Activated CD4-positive, alpha-beta T cell treated with anti-CD3 and anti-CD28 coated beads, Interleukin-2, amount 50 U/mL, for 4 hours (primary cell): ENCODE data around the gene ZNF79.

Source experiments
- DNase-seq, 2 experiments: peaks; one replicate each; pipeline ENCODE4 v3.0.0-alpha.2; 2020

ZNF79 gene

DNA sequence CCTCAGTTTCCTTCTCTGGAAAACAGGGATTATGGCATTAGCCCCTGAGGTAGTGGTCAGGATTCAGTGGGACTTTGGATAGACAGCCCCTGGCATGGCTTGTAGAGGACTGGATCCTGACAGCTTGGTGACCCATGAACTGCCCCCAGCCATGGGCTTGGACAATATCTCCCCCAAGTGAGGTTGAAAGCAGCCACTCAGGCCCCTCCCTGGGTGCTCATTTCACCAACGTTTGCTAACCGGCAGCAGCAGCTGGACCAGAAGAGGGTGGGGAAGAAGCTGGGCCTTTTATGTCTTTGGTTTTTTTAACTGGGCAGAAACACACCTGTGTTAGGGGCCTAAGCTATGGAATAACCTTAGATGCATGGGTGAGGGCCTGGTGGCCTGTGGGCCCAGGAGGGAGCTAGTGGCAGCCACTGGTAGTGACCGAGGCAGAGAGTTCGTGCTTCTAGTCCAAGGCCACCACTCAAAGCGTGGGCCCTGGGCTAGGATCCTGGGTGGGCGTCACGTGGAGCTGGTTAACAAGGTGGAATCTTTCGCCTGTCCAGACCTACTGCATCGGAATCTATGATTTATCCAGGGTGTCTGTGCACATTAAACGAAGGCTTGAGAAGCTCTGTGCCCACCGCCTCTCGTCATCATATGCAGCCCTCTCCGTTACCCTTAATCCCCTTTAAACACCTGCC lies 25.3 kb upstream of the ZNF79 start:
- no peak for DNase-seq

DNA sequence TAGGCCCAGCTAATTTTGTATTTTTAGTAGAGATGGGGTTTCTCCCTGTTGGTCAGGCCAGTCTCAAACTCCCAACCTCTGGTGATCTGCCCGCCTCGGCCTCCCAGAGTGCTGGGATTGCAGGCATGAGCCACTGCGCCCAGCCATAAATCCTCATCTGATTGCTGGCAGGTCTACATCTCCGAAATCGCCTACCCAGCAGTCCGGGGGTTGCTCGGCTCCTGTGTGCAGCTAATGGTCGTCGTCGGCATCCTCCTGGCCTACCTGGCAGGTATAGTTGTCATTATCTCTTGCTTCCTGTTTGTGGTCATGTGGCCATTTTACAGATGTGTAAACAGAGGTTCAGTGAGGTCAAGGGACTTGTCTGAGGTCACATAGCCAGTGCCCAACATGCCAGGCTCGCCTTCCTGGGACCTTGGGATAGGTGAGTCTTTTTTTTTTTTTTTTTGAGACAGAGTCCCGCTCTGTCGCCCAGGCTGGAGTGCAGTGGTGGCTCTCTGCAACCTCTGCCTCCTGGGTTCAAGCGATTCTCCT lies 24.4 kb upstream of the ZNF79 start:
- no peak for DNase-seq

DNA sequence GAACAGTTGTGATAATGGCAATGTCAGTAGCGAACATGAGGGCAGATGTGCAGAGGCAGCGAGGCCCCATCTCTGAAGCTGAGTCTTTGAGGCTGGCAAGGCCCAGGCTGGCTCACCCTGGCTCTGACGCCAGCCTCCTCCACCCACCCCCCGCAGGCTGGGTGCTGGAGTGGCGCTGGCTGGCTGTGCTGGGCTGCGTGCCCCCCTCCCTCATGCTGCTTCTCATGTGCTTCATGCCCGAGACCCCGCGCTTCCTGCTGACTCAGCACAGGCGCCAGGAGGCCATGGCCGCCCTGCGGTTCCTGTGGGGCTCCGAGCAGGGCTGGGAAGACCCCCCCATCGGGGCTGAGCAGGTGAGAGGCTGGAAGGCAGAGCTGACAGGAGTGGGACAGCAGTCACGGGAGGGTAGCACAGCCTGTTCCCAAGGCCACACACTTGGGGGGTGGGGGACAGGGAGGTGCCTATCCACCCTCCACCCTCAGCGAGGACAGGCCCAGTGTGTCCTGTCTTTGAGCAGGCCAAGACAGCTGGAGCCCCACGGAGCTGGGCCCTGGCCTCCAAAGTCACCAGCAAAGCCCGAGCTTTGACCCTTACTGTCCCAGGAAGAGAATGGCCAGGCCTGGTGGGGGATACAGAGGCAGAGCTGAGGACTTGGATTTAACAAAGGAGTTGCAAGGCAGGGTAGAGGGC lies 21.6 kb upstream of the ZNF79 start:
- DNase-seq, result no peak

DNA sequence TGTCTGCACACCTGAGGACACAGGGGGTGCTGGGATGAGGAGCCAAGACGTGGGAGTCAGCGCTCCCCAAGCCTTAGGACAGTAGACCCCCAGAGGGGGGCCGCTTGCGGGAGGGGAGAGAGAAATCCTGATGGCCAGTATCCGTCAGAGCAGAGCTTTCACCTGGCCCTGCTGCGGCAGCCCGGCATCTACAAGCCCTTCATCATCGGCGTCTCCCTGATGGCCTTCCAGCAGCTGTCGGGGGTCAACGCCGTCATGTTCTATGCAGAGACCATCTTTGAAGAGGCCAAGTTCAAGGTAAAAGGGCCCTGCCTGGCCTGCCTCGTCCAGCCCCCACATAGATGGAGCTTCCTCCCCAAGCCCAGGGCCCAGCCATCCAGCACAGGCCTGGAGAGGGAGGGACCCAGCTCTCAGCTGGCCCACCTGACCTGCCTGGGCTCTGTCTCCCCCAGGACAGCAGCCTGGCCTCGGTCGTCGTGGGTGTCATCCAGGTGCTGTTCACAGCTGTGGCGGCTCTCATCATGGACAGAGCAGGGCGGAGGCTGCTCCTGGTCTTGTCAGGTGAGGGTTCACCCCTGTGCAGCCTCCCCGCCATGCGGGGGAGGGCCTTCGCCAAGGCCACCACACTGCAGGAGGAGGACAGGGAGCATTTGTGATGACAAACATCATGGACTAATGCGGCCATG lies 20.5 kb upstream of the ZNF79 start:
- DNase-seq, result no peak

DNA sequence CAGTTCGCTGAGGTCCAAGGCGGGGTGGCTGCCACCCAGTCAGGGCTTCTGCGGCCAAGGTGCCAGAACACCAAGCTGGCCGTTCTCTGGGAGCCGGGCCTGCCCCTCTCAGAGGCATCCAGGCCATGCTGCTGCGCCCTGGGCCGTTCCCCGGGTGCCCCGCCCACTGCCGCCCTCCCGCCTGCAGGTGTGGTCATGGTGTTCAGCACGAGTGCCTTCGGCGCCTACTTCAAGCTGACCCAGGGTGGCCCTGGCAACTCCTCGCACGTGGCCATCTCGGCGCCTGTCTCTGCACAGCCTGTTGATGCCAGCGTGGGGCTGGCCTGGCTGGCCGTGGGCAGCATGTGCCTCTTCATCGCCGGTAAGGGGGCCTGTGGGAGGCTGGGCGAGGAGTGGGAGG lies 19.6 kb upstream of the ZNF79 start:
- no peak for DNase-seq

DNA sequence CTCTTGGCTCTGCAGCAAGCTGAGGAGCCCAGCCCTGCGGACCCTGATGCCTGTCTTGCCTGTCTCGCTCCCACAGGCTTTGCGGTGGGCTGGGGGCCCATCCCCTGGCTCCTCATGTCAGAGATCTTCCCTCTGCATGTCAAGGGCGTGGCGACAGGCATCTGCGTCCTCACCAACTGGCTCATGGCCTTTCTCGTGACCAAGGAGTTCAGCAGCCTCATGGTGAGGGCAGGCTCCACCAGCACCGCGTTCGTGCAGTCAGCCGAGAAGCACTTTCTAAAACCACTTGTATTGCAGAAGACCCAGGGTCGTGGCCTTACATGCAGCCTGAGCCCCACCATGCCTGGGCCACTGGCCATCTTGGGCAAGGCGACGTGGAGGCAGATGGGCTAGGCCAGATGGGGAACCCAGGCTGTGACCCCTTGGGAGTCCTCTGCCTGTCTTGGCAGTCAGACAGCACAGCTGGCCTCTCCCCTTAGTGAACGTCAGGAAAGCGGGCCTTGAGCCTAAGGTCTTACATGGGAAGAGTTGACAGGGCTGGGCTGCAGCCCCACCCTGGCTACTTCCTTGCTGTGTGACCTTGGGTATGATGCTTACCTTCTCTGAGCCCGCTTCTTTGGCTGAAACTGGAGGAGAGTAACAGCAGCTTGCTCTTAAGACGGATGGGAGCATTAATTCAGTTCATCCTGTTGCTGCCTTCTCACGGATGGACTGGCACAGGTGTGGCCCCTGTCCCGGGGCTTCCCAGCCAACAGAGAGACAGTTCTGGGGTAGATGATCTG lies 18.6 kb upstream of the ZNF79 start:
- no peak for DNase-seq

DNA sequence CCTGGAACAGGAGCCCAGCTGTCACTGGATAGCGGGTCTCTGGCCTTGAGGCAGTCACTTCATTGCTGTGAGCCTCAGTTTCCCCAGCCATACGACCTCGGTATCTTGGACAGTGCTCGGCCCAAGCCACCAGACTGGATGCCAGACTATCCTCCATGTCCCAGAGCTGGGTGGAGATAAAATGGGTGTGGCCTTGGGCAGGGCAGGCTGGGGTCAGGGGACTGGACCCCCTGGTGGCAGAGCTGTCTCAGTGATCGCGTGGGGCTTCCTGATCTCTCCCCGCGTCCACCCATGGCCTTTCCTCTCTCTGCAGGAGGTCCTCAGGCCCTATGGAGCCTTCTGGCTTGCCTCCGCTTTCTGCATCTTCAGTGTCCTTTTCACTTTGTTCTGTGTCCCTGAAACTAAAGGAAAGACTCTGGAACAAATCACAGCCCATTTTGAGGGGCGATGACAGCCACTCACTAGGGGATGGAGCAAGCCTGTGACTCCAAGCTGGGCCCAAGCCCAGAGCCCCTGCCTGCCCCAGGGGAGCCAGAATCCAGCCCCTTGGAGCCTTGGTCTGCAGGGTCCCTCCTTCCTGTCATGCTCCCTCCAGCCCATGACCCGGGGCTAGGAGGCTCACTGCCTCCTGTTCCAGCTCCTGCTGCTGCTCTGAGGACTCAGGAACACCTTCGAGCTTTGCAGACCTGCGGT lies 17.2 kb upstream of the ZNF79 start:
- no peak for DNase-seq

DNA sequence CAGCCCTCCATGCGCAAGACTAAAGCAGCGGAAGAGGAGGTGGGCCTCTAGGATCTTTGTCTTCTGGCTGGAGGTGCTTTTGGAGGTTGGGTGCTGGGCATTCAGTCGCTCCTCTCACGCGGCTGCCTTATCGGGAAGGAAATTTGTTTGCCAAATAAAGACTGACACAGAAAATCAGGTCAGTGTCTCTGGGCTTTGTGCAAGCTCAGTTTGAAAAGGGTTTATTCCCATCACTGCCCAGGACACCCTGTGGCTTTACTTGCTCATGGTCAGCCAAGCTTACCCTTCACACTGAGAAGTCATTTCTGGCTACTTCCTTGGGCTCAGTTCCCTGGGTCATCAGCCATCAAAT lies 16.7 kb upstream of the ZNF79 start:
- no peak for DNase-seq

DNA sequence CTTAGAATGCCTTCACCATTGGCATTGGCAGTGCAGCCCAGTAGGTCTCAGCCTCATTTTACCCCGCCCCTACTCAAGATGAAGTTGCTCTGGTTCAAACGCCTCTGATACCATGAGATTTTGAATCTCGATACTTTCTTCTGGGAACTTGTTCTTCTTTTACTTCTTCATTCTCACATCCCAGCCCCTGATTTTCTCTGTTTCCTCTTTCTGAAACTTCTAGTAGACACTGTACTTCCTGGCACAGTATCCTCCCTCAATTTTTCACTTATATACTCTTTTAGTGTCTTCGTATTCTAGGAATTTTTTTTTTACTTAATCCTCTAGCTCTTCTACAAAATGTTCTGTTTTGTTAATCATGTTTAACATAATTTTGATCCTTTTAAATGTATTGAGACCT lies 13.1 kb upstream of the ZNF79 start:
- DNase-seq, result no peak

DNA sequence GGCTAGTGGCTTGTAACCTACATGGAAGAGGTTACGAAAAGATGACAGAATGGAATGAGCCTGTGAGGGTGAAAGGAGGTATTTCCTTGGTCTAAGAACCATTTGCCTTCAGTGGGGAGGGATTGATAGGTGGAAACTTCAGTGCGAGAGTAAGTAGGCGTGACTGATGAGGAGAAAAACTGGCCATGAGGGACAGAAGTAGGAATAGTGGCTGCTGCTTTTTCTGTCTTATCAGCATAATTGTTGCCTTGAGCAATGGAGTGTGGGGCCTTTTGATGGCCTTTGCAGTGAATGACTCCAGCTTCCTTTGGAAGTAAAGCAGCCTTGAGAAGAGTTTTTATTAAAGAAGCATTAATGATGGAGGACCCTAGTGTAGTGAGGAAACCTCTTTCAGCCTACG lies 9.0 kb upstream of the ZNF79 start:
- DNase-seq, result no peak

DNA sequence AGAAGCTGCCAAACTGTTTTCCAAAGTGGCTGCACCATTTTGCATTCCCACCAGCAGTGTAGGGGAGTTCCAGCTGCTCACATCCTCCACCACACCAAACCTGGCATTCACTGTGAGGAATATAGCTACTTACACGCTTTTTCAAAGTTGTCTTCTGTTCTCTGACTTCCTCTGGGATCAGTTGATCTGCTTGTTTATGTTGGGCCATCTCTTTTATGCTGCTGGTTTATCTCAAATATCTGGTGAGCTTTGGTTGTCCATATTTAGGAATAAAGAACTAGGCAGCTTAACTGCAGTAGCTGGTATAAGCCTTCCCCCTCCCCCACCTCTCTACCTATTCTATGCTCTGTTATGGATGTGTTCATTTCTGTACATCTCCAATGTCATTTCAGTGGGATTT lies 8.5 kb upstream of the ZNF79 start:
- no peak for DNase-seq

DNA sequence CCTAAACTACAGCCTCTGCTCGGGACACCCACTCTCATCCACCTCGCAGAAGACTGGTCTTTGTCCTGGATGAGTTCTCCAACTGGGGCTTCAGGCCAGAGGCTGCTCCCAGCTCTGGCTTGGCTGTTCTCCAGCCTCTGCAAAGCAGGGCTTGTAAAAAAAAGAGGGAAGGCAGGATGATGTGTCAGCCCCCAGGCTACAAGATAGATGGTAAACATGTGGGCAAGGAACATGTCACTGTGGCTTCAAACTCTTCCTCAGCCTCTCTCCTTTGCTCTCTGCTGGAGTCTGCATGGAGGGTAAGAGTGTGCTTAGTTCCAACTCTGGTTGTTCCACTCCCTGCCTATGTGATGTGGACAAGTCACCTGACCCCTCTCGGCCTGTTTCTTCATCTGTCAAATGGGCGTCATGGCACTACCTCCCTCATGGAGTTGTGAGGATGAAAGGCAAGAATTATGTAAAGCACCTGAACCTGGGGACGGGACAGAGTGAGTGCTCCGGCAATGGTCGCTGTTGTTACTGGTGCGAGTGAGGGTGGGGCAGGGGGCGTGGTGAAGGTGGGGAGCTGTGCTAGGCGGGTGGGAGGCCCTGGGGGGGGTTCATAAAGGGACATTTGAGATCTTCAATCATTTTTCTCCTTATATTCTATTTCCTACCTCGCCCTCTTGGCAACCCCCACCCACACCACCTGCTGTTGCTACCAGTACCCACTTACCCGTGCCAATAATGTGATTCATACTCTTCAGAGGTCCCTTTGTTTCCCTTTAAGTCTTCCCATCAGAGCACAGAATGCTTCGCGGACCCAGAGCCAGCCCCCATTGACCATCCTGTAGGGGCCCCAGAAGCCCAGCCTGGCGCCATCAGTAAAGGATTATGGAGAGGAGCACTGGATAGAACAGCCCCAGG lies 6.8 kb upstream of the ZNF79 start:
- no peak for DNase-seq

DNA sequence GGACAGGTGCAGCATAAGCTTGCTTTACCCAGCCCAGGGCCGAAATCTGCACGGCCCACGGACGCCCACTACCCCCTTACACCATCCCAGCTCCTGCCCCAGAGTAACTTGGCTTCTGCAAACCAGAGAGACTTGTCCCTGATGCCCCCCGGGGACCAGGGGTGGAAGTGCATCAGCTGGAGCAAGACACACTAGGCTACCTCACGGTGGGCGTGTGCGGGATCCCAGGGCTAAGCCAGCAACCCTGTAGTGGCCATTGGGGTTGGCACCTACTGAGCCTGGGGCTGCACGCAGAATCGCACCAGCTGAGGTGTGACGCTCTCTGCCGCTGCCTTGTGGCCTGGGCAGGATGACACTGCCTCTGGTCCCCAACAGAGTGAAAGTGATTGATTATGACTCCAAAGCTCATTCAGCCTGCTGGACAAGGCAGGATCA lies 6.1 kb upstream of the ZNF79 start:
- peak; percentile 32 to 34 for DNase-seq

DNA sequence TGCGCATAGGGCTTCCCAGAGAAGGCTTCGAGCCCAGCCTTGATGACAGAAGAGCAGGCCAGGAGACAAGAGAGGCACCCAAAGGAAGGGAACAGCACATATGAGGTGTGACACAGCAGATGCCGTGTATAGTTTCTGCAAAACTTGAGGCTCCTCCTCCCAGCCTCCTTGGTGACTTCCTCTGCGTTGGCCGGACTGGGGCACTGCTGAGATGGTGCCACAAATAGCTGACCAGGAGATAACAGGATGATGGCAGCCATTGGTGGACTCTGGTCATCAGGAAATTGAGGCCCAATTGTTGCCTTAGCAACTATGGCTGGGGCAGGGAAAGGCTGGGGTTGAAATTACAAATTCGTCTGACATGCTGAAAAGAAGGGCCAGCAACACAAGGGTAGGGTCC lies 4.8 kb upstream of the ZNF79 start:
- no peak for DNase-seq

DNA sequence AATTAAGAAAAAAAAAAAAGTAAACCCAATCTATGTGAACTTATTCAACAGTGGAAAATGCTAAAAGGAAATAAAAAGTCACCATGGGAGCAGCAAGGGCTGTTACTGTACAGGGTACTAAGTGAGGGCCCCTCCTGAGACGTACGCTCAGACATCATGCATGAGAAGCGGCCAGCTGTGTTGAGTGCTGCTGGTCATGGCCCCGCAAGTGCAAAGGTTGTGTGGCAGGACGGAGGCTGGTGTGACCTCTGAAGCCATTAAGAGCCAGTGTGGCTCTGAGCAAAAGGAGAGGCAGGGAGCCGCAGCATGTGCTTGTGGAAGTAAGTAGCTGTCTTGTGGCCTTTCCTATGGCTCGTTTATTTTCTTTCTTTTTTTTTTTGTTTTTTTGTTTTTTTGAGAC lies 3.1 kb upstream of the ZNF79 start:
- no peak for DNase-seq

DNA sequence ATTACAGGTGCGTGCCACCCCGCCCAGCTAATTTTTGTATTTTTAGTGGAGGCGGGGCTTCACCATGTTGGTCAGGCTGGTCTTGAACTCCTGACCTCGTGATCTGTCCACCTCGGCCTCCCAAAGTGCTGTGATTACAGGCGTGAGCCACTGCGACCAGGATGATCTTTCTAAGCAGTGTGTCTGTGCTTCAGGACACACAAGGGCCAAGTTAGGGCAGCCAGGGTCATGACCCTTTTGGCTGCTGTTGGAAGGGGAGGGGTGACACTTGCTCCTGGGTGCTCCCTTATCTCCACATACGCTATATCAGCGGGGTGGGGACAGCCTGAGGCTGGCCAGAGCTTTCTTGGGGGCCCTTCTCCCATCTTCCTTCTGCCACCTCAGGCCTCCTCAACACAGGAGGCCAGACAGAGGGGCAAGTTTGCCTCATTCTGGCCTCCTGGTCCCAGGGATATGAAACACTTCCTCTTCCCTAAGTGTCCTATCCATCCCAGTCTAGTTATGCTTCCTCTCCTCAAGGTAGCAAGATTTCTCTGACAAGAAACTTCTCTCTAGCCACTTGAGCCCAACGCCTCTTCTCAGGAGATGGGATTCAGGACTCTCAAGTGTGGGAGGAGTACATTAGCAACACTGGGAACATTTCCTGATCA lies 1.9 kb upstream of the ZNF79 start:
- no peak for DNase-seq

DNA sequence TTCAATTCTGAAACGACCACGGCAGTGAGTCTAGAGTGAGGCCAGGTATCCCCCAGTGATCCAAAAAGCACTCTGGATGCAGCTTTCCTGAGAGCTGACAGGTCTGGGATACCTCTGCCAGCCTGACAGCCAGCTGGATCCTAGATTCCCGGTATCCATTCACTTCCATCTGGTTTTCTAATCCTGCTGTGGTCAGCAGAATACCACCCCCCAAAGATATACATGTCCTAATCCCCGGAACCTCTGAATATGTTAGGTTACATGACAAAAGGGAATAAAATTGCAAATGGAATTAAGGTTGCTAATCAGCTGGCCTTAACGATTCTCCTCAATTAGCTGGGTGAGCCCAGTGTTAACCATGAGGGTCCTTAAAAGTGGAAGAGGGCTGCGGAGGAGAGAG lies 1.4 kb upstream of the ZNF79 start:
- DNase-seq, result no peak

DNA sequence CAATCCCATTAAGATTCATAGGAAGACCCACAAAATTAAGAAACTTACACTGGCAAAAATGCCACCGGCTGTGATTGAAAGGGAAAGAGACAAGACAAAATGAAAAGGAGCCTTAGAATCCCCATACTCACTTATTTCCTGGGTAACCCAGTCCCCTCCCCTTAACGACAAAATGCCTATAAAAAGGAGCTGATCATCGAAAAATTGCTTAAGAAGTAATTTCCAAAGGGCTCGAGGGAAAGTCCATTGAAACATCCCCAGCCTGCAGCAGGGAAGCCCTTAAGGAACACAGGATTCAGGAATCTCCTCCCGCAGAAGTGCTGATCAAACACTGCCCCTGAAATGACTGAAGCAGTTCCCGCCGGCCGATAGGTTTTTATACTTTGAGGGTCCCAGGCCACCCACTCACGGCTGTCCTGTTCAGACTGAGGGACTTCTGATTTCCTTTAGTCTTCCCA lies 677 bp upstream of the ZNF79 start:
- DNase-seq, result no peak

DNA sequence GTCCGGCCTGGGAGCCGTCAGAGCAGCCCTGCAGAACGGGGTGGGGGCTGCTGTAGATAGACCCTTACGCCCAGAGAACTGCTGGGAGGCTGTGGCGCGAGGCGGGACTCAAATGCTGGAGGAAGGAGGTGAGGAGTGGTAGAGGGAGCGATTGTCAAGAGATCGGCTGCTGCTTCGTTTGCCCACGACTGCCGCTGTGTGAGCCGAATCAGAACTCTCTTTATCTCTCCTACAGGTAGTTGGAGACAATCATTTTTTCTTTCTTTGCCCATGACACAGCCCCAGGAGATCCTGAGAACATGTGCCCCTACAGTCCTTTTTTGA lies 456 bp downstream of the ZNF79 start:
- DNase-seq, result peak; percentile 33 to 40

DNA sequence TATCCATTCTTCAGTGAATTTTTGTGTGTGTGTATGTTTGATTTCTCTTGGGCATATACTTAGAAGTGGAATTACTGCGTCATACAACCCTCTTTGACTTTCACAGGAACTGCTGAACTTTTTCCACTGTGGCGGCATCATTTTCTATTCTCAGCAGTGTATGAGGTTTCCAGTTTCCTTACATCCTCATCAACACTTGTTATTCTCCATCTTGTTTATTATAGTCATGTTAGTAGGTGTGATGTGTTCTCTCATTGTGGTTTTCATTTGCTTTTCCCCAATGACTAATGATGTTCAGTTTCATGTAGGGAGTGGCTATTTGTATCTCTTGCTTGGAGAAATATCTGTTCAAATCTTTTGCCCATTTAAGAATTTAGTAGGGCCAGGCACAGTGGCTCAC lies 2.6 kb downstream of the ZNF79 start:
- DNase-seq, result peak in 1 of 2 experiments; percentile 26

DNA sequence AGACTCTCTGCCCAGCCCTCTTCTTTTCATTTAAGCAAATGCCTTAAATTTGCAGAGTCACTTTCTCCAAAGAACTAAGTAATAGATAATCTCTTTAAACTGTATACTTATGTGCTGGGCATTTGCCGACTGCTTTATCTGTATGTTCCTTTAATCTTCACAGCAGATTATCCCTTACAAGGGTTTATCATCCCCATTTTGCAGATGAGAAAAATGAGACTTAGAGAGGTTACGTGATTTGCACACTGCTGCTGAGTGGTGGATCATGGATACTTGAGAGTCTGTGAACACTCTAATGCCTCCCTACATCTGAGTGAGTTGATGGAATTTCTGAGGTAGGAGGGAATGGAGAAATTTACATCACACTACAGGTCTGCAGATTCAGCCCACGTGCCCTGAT lies 4.2 kb downstream of the ZNF79 start:
- DNase-seq, result no peak
